Effector memory CD8-positive, alpha-beta T cell (primary cell): ENCODE measurements around the gene DRGX.

ENCODE experiments used
- ATAC-seq: fragments of 150-1000 bp; cut with Tn5 transposase; replicated peaks from 2 replicates; pipeline ENCODE4 v1.10.0; 2021; ENCODE audit warnings: mild to moderate bottlenecking, moderate library complexity
- DNase-seq, 3 experiments: peaks; one replicate each; pipeline ENCODE4 v3.0.0; 2021
- H3K27ac Mint-ChIP-seq, 2 donors: one replicate each; pipeline ENCODE4 v1.8.0; 2022; ENCODE audit warnings: mild to moderate bottlenecking in 2 of 2, mixed read lengths in 2 of 2, moderate library complexity in 2 of 2
- H3K27me3 Mint-ChIP-seq, 2 donors: one replicate each; pipeline ENCODE4 v1.8.0; 2022; ENCODE audit warnings: mixed read lengths in 2 of 2
- H3K36me3 Mint-ChIP-seq: one replicate; pipeline ENCODE4 v1.8.0; 2022; ENCODE audit warnings: mild to moderate bottlenecking, moderate library complexity, mixed read lengths; ENCODE audit not compliant: insufficient read depth
- H3K4me1 Mint-ChIP-seq, 2 donors: one replicate each; pipeline ENCODE4 v1.8.0; 2022; ENCODE audit warnings: low read depth in 2 of 2, mixed read lengths in 2 of 2
- H3K4me3 Mint-ChIP-seq, 2 donors: one replicate each; pipeline ENCODE4 v1.8.0; 2022; ENCODE audit warnings: mild to moderate bottlenecking in 2 of 2, mixed read lengths in 2 of 2, moderate library complexity in 2 of 2
- H3K9me3 Mint-ChIP-seq, 2 donors: one replicate each; pipeline ENCODE4 v1.8.0; 2022; ENCODE audit warnings: mixed read lengths in 2 of 2

DRGX gene

DNA sequence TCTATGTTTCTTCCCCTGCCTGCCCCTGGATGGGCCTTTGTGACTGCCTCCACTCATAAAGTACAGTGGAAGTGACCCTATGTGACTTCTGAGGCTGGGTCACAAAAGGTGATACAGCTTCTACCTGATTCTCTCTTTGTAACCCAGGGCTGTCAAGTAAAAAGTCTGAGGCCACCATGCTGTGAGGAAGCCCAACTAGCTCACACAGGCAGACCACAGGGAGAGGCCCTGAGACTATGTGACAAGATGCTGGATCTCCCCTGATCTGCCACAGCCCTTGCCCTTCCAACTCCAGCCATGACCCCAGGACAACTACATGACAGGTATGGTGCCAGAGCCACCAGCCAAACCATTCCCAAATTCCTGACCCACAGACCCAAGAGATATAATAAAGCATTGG is 45.8 kb downstream of the DRGX start:
- peaks cover 11 to 22% of the 10 kb centered on the region in 2 donors for H3K27me3 Mint-ChIP-seq

DNA sequence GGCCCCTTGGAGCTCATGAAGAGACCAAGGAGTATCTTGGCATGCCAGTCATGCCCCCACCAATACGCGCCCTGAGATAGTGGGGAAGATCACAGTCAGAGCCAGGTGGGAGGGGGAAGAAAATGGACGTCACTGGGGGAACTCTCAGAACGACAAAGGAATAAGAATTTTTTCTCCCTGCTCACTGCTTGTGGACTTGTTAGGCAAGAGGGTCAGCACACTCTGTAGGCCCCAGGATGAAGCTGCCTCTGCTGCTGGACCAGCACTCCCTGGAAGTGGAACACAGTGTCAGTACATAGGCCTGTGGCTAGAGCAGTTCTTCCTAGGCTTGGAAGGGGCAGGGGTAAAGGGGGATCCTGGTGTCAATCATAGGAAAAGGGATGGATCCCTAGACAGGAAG is 46.5 kb downstream of the DRGX start:
- H3K9me3 Mint-ChIP-seq, result peaks cover 0 to 7% of the 10 kb centered on the region in 2 donors
- H3K27me3 Mint-ChIP-seq, result peaks cover 11 to 22% of the 10 kb centered on the region in 2 donors
- H3K4me1 Mint-ChIP-seq, result no peaks in the 10 kb centered on the region
- no peak overlapping the region for H3K27ac Mint-ChIP-seq
- no peak overlapping the region for H3K4me3 Mint-ChIP-seq
- no peak for DNase-seq
- no peaks in the 10 kb centered on the region for H3K36me3 Mint-ChIP-seq
- ATAC-seq, result no peak

More for the DNA sequence above, 45.8 kb downstream of the DRGX start:
- H3K9me3 Mint-ChIP-seq, result peaks cover 0 to 7% of the 10 kb centered on the region in 2 donors
- no peak for DNase-seq
- H3K4me3 Mint-ChIP-seq, result no peak overlapping the region
- H3K4me1 Mint-ChIP-seq, result no peaks in the 10 kb centered on the region
- no peak overlapping the region for H3K27ac Mint-ChIP-seq
- ATAC-seq, result no peak
- H3K36me3 Mint-ChIP-seq, result no peaks in the 10 kb centered on the region

DNA sequence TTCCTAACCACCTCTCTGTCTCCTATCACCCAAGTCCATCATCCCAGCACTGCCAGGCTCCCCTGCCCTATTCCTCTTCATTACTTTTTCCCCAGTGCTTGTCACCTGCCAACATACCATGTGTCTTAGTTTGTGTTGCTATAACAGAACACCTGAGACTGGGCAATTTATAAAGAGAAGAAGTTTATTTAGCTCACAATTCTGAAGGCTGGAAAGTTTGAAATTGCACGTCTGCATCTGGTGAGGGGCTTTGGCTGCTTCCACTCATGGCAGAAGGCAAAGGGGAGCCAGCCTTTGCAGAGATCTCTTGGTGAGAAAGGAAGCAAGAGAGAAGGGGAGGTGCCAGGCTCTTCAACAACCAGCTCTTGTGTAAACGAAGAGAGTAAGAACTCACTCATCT is 47.3 kb downstream of the DRGX start:
- peaks cover 0 to 7% of the 10 kb centered on the region in 2 donors for H3K9me3 Mint-ChIP-seq
- no peaks in the 10 kb centered on the region for H3K36me3 Mint-ChIP-seq
- H3K27me3 Mint-ChIP-seq, result peaks cover 11 to 22% of the 10 kb centered on the region in 2 donors
- no peak for DNase-seq
- H3K4me1 Mint-ChIP-seq, result no peaks in the 10 kb centered on the region
- ATAC-seq, result no peak
- H3K4me3 Mint-ChIP-seq, result no peak overlapping the region
- H3K27ac Mint-ChIP-seq, result no peak overlapping the region

DNA sequence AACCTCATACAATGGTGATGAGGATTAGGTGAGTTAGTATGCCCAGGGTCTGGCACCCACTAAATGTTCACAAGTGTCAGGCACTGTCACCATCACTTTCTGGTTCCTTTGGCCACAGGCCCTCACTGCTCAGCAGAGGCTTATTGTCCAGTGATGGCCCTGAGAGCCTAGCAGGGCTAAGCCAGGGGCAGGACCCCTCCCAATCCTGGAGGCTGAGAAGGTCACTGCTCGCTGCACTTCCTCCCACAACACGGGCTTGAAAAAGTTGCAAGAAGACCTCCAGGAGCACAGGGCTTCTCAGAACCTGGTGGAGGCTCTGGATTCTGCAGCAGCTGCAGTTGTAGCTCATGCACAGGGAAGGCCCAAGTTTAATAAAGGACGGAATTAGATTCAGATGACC is 48.1 kb downstream of the DRGX start:
- no peak for ATAC-seq
- Mint-ChIP-seq H3K9me3 (peaks cover 0 to 7% of the 10 kb centered on the region in 2 donors), H3K27ac (no peak overlapping the region), H3K36me3 (no peaks in the 10 kb centered on the region), H3K4me1 (no peaks in the 10 kb centered on the region), H3K4me3 (no peak overlapping the region), H3K27me3 (peaks cover 14 to 29% of the 10 kb centered on the region in 2 donors)
- no peak for DNase-seq

DNA sequence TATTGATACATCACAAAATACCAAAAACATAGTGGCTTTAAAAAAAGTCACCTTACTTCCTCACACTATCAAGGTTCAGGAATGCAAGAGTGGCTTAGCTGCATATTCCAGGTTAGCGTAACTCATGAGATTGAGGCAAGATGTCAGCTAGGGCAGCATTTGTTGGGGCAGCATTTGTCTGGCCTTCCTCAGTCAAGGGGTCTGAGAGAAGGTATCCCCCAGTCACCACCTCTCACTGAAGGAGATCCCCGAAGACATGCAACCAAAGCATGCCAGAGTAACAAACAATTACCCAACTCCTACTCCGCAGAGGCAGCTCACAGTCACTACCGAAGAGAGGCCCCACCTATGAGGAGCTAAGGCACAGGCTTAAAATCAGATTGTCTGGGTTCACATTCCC is 48.5 kb downstream of the DRGX start:
- no peaks in the 10 kb centered on the region for H3K4me1 Mint-ChIP-seq
- H3K36me3 Mint-ChIP-seq, result no peaks in the 10 kb centered on the region

DNA sequence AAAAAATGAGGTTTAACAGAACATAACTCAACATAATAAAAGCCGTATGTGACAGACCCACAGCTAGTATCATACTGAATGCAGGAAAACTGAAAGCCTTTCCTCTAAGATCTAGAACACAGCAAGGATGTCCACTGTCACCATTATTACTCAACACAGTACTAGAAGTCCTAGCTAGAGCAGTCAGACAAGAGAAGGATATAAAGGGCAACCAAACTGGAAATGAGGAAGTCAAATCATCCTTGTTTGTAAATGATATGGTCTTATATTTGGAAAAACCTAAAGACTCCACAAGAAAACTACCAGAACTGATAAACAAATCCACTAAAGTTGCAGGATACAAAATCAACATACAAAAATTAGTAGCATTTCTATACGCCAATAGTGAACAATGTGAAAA is 51.0 kb downstream of the DRGX start:
- H3K27ac Mint-ChIP-seq, result no peak overlapping the region
- H3K4me1 Mint-ChIP-seq, result no peaks in the 10 kb centered on the region
- no peaks in the 10 kb centered on the region for H3K36me3 Mint-ChIP-seq

More for the DNA sequence above, 48.5 kb downstream of the DRGX start:
- H3K27ac Mint-ChIP-seq, result no peak overlapping the region
- ATAC-seq, result no peak
- no peak overlapping the region for H3K4me3 Mint-ChIP-seq
- peaks cover 0 to 7% of the 10 kb centered on the region in 2 donors for H3K9me3 Mint-ChIP-seq
- peaks cover 19 to 31% of the 10 kb centered on the region in 2 donors for H3K27me3 Mint-ChIP-seq
- no peak for DNase-seq

DNA sequence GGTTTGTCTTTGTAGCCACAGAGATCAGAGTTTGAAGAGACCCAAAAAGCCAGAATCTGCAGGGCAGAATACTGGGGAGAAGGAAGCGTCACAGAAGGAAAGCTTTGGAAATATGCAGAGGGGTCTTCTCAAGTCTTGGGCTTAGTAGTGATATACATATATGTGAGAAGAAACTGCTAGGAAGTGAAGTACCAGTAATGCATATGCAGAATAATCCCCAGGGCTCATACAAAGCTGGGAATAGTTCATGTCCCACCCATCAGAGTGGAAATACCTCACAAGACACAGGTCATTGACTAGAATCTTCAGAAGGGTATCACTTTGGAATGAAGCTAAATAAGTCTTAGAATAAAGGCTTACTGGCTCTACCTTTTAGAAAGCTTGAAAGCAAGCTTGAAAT is 57.3 kb downstream of the DRGX start:
- H3K4me3 Mint-ChIP-seq, result no peak overlapping the region
- H3K36me3 Mint-ChIP-seq, result peaks cover 2% of the 10 kb centered on the region
- peaks cover 9 to 20% of the 10 kb centered on the region in 2 donors for H3K9me3 Mint-ChIP-seq
- H3K4me1 Mint-ChIP-seq, result peaks cover 13 to 15% of the 10 kb centered on the region in 2 donors
- ATAC-seq, result no peak
- no peak overlapping the region for H3K27ac Mint-ChIP-seq
- DNase-seq, result no peak
- peaks cover 12 to 41% of the 10 kb centered on the region in 2 donors for H3K27me3 Mint-ChIP-seq

More for the DNA sequence above, 51.0 kb downstream of the DRGX start:
- peaks cover 0 to under 1% of the 10 kb centered on the region in 2 donors for H3K9me3 Mint-ChIP-seq
- peaks cover 8 to 16% of the 10 kb centered on the region in 2 donors for H3K27me3 Mint-ChIP-seq
- DNase-seq (no peak), ATAC-seq (no peak)
- H3K4me3 Mint-ChIP-seq, result no peak overlapping the region

DNA sequence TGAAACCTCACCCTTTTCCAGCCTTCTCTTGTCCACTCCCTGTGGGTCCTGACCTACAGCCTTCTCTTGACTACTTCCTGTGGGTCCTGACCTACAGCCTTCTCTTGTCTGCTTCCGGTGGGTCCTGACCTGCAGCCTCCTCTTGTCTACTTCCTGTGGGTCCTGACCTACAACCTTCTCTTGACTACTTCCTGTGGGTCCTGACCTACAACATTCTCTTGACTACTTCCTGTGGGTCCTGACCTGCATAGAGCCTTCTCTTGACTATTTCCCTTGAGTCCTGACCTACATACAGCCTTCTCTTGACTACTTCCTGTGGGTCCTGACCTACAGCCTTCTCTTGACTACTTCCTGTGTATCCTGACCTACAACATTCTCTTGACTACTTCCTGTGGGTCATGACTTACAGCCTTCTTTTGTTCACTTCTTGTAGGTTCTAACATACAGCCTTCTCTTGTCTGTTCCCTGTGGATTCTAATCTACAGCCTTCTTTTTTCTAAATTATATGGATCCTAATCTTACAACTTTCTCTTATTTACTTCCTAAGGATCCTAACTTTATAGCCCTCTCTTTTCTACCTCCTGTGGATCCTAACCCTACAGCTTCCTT is 60.4 kb downstream of the DRGX start:
- Mint-ChIP-seq H3K36me3 (peaks cover 2% of the 10 kb centered on the region), H3K27ac (peak overlapping the region; percentile 87 to 92), H3K4me3 (peak overlapping the region; percentile 9 to 12), H3K27me3 (peaks cover 4 to 33% of the 10 kb centered on the region in 2 donors), H3K9me3 (peaks cover 9 to 20% of the 10 kb centered on the region in 2 donors), H3K4me1 (peaks cover 13 to 15% of the 10 kb centered on the region in 2 donors)
- ATAC-seq (peak; percentile 95), DNase-seq (no peak)

DNA sequence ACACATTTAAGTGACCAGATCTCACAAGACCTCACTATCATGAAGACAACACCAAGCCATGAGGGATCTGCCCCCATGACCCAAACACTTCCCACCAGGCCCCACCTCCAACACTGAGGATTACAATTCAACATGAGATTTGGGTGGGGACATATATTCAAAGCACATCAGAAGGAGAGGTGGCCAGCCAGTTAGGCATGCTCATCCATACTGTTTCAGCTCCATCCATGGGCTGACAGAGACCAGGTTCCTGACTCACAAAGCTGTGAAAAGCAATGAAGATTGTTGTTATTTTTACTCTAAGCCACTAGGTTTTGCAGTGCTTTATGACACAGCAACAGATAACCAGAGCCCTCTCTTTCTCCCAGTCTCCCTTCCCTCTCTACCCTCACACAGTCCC is 60.9 kb downstream of the DRGX start:
- Mint-ChIP-seq H3K4me1 (peaks cover 13 to 15% of the 10 kb centered on the region in 2 donors), H3K27me3 (peaks cover 4 to 37% of the 10 kb centered on the region in 2 donors), H3K27ac (peak overlapping the region; percentile 87 to 92), H3K36me3 (peaks cover 2% of the 10 kb centered on the region), H3K4me3 (peak overlapping the region; percentile 9 to 12), H3K9me3 (peaks cover 9 to 20% of the 10 kb centered on the region in 2 donors)
- DNase-seq, result no peak
- ATAC-seq, result no peak

DNA sequence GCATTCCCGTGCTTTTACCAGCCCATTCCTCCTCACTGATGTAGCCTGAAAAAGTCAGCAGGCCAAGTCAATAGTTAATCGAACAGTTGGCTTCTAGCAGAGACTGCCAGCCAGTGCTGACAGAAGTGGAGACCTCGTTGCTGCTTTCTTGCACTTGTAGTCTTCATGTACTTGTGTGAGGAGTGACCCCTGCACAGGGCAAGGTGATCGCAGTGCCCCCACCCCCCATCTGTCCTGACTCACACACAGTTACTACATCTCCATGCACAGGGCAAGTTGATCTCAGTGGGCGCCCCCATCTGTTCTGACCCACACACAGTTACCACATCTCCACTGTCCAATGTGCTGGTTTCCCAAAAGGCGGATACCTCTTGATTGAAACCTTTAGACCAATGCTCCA is 62.7 kb downstream of the DRGX start:
- Mint-ChIP-seq H3K36me3 (peaks cover 2% of the 10 kb centered on the region), H3K27ac (no peak overlapping the region), H3K4me3 (no peak overlapping the region), H3K9me3 (peaks cover 9 to 20% of the 10 kb centered on the region in 2 donors), H3K27me3 (peaks cover 7 to 37% of the 10 kb centered on the region in 2 donors), H3K4me1 (peaks cover 13 to 15% of the 10 kb centered on the region in 2 donors)
- no peak for DNase-seq
- no peak for ATAC-seq

DNA sequence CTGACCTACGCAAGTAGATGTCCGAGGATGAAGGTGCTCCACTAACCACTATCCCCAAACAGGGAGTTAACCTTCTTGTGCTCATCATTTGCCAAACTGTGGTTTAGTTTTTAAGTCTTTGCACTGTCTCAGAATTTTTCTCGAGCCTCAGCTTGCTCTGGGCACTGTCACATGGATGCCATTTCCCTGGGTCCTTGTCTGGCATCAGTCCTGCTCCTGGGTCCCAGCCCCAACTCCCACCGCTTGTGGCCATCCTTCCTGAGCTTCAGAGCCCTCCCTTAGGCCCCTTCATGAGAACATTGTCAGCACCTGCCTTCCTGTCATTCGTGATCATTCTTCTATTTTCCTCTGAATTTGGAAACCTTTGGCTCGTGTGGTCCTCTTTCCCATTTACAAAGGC is 63.1 kb downstream of the DRGX start:
- Mint-ChIP-seq H3K9me3 (peaks cover 9 to 20% of the 10 kb centered on the region in 2 donors), H3K27me3 (peaks cover 11 to 38% of the 10 kb centered on the region in 2 donors), H3K27ac (no peak overlapping the region), H3K36me3 (peaks cover 2% of the 10 kb centered on the region), H3K4me1 (peaks cover 13 to 15% of the 10 kb centered on the region in 2 donors), H3K4me3 (no peak overlapping the region)
- ATAC-seq, result no peak
- DNase-seq, result no peak

DNA sequence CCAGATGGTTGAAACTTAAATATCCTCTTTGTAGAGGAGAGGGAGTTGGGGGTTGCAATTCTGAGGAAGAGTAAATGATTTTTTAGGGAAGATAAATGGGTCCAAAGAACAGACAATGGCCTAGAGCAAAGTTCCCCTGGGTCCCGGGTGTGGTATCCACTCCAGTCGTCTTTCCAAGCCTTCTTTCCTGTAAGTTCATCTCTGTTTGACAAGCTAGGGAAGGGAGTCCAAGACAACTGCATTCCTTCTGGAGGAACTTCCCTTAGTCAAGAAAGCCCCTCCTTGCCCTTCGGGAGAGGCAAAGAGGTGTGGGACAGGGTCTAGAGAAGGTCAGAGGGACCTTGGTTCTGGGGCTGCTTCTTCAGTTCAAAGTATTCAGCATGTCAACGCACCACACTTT is 63.6 kb downstream of the DRGX start:
- Mint-ChIP-seq H3K9me3 (peaks cover 9 to 20% of the 10 kb centered on the region in 2 donors), H3K4me1 (peaks cover 13 to 15% of the 10 kb centered on the region in 2 donors), H3K4me3 (no peak overlapping the region), H3K27ac (no peak overlapping the region), H3K27me3 (peaks cover 13 to 42% of the 10 kb centered on the region in 2 donors), H3K36me3 (peaks cover 2% of the 10 kb centered on the region)
- no peak for DNase-seq
- ATAC-seq, result no peak

DNA sequence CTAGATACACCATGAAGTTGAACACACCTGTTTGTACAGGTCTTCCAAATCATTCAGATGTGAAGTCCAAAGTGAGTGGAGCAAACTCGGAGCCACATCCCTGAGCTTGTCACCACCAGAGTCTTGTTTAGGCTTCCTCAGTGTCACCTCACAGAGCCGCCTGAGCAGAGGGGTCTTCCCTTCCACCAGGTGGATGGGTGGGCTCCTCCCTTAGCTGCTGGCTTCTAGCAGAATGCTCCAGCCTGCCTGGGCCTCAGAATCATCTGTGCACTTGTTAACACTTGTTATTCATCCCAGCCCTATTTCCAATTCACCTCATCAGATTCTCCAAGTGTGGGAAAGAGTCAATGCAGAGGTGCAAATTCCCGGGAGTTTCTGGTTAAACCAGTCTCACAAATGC is 64.5 kb downstream of the DRGX start:
- H3K9me3 Mint-ChIP-seq, result peaks cover 9 to 20% of the 10 kb centered on the region in 2 donors
- no peak overlapping the region for H3K4me3 Mint-ChIP-seq
- H3K4me1 Mint-ChIP-seq, result peaks cover 13 to 15% of the 10 kb centered on the region in 2 donors
- H3K36me3 Mint-ChIP-seq, result peaks cover 2% of the 10 kb centered on the region
- DNase-seq, result no peak
- H3K27ac Mint-ChIP-seq, result no peak overlapping the region
- no peak for ATAC-seq
- H3K27me3 Mint-ChIP-seq, result peaks cover 13 to 50% of the 10 kb centered on the region in 2 donors

DNA sequence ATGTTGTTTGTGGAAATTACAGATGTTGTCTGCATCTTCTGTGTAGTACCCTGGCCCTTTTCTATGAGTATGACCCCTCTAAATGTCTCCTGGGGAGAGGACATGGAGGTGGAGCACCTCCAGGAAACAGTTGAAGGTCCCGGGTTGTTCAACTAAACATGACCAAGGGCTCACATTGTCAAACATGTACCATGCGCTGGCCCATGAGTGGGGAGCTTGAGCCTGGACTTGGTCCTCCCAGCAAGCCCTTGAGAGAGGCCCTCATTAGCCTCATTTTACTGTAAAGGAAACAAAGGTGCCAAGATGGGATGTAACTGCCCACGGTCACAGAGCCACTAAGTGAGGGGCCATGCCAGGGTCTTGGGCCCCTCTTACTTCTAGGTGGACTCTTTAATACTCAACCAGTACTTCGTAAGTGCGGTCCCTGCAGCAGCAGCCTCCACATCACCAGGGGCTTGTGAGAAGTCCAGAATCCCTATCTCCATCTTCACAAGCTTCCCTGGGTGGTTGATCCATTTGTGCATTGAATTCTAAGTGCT is 65.7 kb downstream of the DRGX start:
- peaks cover under 1 to 9% of the 10 kb centered on the region in 2 donors for H3K9me3 Mint-ChIP-seq
- peaks cover under 1% of the 10 kb centered on the region for H3K36me3 Mint-ChIP-seq
- no peak for DNase-seq
- ATAC-seq, result no peak
- peaks cover 5 to 7% of the 10 kb centered on the region in 2 donors for H3K4me1 Mint-ChIP-seq
- peaks cover 16 to 51% of the 10 kb centered on the region in 2 donors for H3K27me3 Mint-ChIP-seq
- H3K27ac Mint-ChIP-seq, result no peak overlapping the region
- no peak overlapping the region for H3K4me3 Mint-ChIP-seq
